Endodermal cell (in vitro differentiated cells): ENCODE results near the gene CDH4. TPM values are rescaled to one million over a fixed set of nuclear protein-coding genes. Genes with fewer than 3 reads are reported as not detected.

Experiments used
- DNase-seq: peaks from one replicate; pipeline ENCODE4 v3.0.0-alpha.2; 2017
- H3K27ac ChIP-seq: 2 replicates; pipeline ENCODE4 v1.5.1; 2013; ENCODE audit warnings: mild to moderate bottlenecking, low read depth, low read length, moderate library complexity
- H3K27me3 ChIP-seq: 2 replicates; pipeline ENCODE4 v1.6.1; 2013; ENCODE audit warnings: mild to moderate bottlenecking, low read length, moderate library complexity; ENCODE audit not compliant: insufficient read depth, control insufficient read depth, poor library complexity, severe bottlenecking
- H3K36me3 ChIP-seq: 2 replicates; pipeline ENCODE4 v1.7.0; 2013; ENCODE audit warnings: mild to moderate bottlenecking, low read length, moderate library complexity; ENCODE audit not compliant: control insufficient read depth, insufficient read depth
- H3K4me1 ChIP-seq: one replicate; pipeline ENCODE4 v1.7.0; 2013; ENCODE audit warnings: low read length; ENCODE audit not compliant: control insufficient read depth, insufficient read depth
- H3K4me3 ChIP-seq: 2 replicates; pipeline ENCODE4 v1.5.1; 2013; ENCODE audit warnings: mild to moderate bottlenecking, low read length, moderate library complexity
- H3K9ac ChIP-seq: 2 replicates; pipeline ENCODE4 v1.6.1; 2013; ENCODE audit warnings: mild to moderate bottlenecking, low read length, moderate library complexity; ENCODE audit not compliant: poor library complexity, severe bottlenecking; ENCODE audit errors: extremely low read depth
- H3K9me3 ChIP-seq: 2 replicates; pipeline ENCODE4 v1.6.1; 2013; ENCODE audit warnings: mild to moderate bottlenecking, low read length, moderate library complexity; ENCODE audit not compliant: control insufficient read depth
- H3K27ac Mint-ChIP-seq: 2 replicates; pipeline ENCODE4 v1.8.0; 2020; ENCODE audit warnings: mixed read lengths
- H3K27me3 Mint-ChIP-seq: 2 replicates; pipeline ENCODE4 v1.8.0; 2021; ENCODE audit warnings: mild to moderate bottlenecking, mixed read lengths; ENCODE audit not compliant: insufficient read depth
- H3K36me3 Mint-ChIP-seq: 2 replicates; pipeline ENCODE4 v1.8.0; 2020; ENCODE audit warnings: low read depth, mixed read lengths
- H3K4me1 Mint-ChIP-seq: 2 replicates; pipeline ENCODE4 v1.8.0; 2020; ENCODE audit warnings: mixed read lengths
- H3K4me3 Mint-ChIP-seq: 2 replicates; pipeline ENCODE4 v1.8.0; 2020; ENCODE audit warnings: mild to moderate bottlenecking, moderate library complexity, mixed read lengths
- H3K9me3 Mint-ChIP-seq: 2 replicates; pipeline ENCODE4 v1.8.0; 2020; ENCODE audit warnings: mild to moderate bottlenecking, mixed read lengths
- WGBS, 2 experiments: methylation state at CpG; one replicate each; pipeline versions ENCODE4 v1.1.5 to v1.1.7; 2013; ENCODE audit warnings: missing lambda C conversion rate in 2 of 2, mixed read lengths in 1 of 2; ENCODE audit not compliant: insufficient coverage in 1 of 2, insufficient read length in 1 of 2; 5-methylcytosine and 5-hydroxymethylcytosine counted together
- total RNA-seq, 2 donors: library from RNA; stranded (reverse); fragmentation: NEBNext Ultra II Directional in 1 of 2; extraction: Animal tissue kit (Norgen Biotek cat#: 25700) in 1 of 2; gene quantifications; 2 replicates in 1 of 2; 3 replicates in 1 of 2; pipeline ENCODE4 v1.2.1, GENCODE V29; 2021
- TF ChIP-seq, protein P1 (sequence below): fragments of 200-600 bp; sonication (generic); conservative IDR thresholded peaks from 2 replicates; pipeline ENCODE4 v1.5.0; 2021; ENCODE audit warnings: antibody characterized with exemption, mild to moderate bottlenecking

The CDH4 gene
- total RNA-seq, 2 donors from 2014 or later: 1.8 to 5.8 TPM

- peaks cover 5% of the 10 kb centered on the region for H3K36me3 Mint-ChIP-seq
- Histone ChIP-seq H3K36me3 (no peaks in the 10 kb centered on the region), H3K9me3 (no peaks in the 10 kb centered on the region), H3K4me3 (no peak overlapping the region), H3K27ac (no peak overlapping the region), H3K4me1 (no peaks in the 10 kb centered on the region), H3K27me3 (no peaks in the 10 kb centered on the region), H3K9ac (no peak overlapping the region)
- TF ChIP-seq, protein P1, sequence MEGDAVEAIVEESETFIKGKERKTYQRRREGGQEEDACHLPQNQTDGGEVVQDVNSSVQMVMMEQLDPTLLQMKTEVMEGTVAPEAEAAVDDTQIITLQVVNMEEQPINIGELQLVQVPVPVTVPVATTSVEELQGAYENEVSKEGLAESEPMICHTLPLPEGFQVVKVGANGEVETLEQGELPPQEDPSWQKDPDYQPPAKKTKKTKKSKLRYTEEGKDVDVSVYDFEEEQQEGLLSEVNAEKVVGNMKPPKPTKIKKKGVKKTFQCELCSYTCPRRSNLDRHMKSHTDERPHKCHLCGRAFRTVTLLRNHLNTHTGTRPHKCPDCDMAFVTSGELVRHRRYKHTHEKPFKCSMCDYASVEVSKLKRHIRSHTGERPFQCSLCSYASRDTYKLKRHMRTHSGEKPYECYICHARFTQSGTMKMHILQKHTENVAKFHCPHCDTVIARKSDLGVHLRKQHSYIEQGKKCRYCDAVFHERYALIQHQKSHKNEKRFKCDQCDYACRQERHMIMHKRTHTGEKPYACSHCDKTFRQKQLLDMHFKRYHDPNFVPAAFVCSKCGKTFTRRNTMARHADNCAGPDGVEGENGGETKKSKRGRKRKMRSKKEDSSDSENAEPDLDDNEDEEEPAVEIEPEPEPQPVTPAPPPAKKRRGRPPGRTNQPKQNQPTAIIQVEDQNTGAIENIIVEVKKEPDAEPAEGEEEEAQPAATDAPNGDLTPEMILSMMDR: no peak
- peaks cover 16% of the 10 kb centered on the region for H3K27me3 Mint-ChIP-seq
- peaks cover 4% of the 10 kb centered on the region for H3K4me1 Mint-ChIP-seq
- no peak overlapping the region for H3K4me3 Mint-ChIP-seq
- H3K9me3 Mint-ChIP-seq: peaks cover 20% of the 10 kb centered on the region
- no peak for DNase-seq
- 93 to 95% methylated on average over 11 to 12 of the region's 12 CpGs for WGBS, 2 experiments
- no peak overlapping the region for H3K27ac Mint-ChIP-seq
Measured at GRCh38 chr20:61461461-61461860, 209.4 kb downstream of the CDH4 start.

GRCh38 chr20:61464307-61465303, 212.5 kb downstream of the CDH4 start:
- Histone ChIP-seq H3K4me3 (no peak overlapping the region), H3K36me3 (no peaks in the 10 kb centered on the region), H3K4me1 (no peaks in the 10 kb centered on the region), H3K27ac (no peak overlapping the region), H3K9ac (no peak overlapping the region), H3K9me3 (peaks cover 15% of the 10 kb centered on the region), H3K27me3 (no peaks in the 10 kb centered on the region)
- H3K36me3 Mint-ChIP-seq: peaks cover 11% of the 10 kb centered on the region
- 89 to 95% methylated on average over 8 to 9 of the region's 9 CpGs for WGBS, 2 experiments
- H3K4me1 Mint-ChIP-seq: peaks cover 4% of the 10 kb centered on the region
- TF ChIP-seq, protein P1: no peak
- H3K4me3 Mint-ChIP-seq: no peak overlapping the region
- no peak for DNase-seq
- H3K27ac Mint-ChIP-seq: no peak overlapping the region
- peaks cover 49% of the 10 kb centered on the region for H3K9me3 Mint-ChIP-seq
- H3K27me3 Mint-ChIP-seq: peaks cover 24% of the 10 kb centered on the region

DNA sequence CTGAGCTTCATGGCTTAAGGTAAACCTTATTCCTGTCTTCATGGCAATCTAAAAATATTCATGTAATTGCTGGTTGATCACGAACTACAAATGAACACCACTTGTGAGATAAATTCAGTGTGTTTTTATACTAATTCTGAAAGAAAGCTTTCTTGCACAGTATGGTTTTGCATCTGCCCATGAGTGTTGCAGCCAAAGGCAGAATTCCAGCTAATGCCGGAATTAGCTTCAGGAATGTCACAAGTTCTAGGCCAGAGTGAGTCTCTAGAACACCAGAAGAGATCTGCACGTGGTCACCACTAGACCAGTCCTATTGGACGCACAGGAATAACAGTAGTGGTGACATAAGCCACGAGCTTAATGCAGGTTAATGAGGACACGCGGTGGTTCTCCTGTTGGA, 223.7 kb downstream of the CDH4 start:
- Histone ChIP-seq H3K9me3 (no peaks in the 10 kb centered on the region), H3K9ac (no peak overlapping the region), H3K36me3 (no peaks in the 10 kb centered on the region), H3K27ac (no peak overlapping the region), H3K4me3 (no peak overlapping the region), H3K4me1 (no peaks in the 10 kb centered on the region), H3K27me3 (no peaks in the 10 kb centered on the region)
- peaks cover 19% of the 10 kb centered on the region for H3K27me3 Mint-ChIP-seq
- WGBS, 2 experiments: 93 to 96% methylated on average over 6 to 7 of the region's 7 CpGs
- no peak for DNase-seq
- no peak overlapping the region for H3K4me3 Mint-ChIP-seq
- TF ChIP-seq, protein P1: no peak
- H3K27ac Mint-ChIP-seq: no peak overlapping the region
- H3K9me3 Mint-ChIP-seq: peaks cover 9% of the 10 kb centered on the region
- H3K4me1 Mint-ChIP-seq: peaks cover 6% of the 10 kb centered on the region
- H3K36me3 Mint-ChIP-seq: no peaks in the 10 kb centered on the region
